ENCODE results near the gene ADGRV1. TPM values are rescaled to one million over a fixed set of nuclear protein-coding genes. Genes with fewer than 3 reads are reported as not detected.

Gene ADGRV1
- total RNA-seq, 1 experiment from 2014 or later = 64.8 TPM

GRCh38 chr5:90641528-90641927 is 82.9 kb downstream of the ADGRV1 start:
- Histone ChIP-seq H2BK5ac (ENCODE audit: insufficient read length, low read length) (no peak overlapping the region), H3K79me1 (ENCODE audit: insufficient read depth, low read depth, low read length, poor library complexity, severe bottlenecking) (no peaks in the 10 kb centered on the region), H3K56ac (ENCODE audit: insufficient read length, low read depth, low read length) (no peak overlapping the region), H3K9ac (ENCODE audit: extremely low read depth, insufficient read length, low read length) (no peak overlapping the region), H3K9me3 (ENCODE audit: control insufficient read depth, low read depth, low read length) (no peaks in the 10 kb centered on the region), H4K20me1 (ENCODE audit: control insufficient read depth, insufficient read depth, insufficient read length) (no peaks in the 10 kb centered on the region), H2BK15ac (ENCODE audit: low read depth, low read length) (no peak overlapping the region), H2AFZ (ENCODE audit: low read length) (no peak overlapping the region), H3K27me3 (ENCODE audit: insufficient read depth, low read length) (no peaks in the 10 kb centered on the region), H3K23me2 (ENCODE audit: insufficient read length, low read depth, low read length, poor library complexity, severe bottlenecking) (no peaks in the 10 kb centered on the region), H3K23ac (ENCODE audit: insufficient read length, low read depth, low read length) (no peak overlapping the region), H2BK120ac (ENCODE audit: low read depth, low read length, poor library complexity, severe bottlenecking) (no peak overlapping the region), H4K5ac (ENCODE audit: insufficient read length, low read depth, low read length) (no peak overlapping the region), H4K8ac (replicated peaks; ENCODE audit: insufficient read length, low read depth, low read length) (no peak overlapping the region), H3K18ac (ENCODE audit: insufficient read length, low read depth, low read length) (no peak overlapping the region), H3K4me2 (ENCODE audit: insufficient read depth, insufficient read length, low read length) (no peak overlapping the region), H3K27ac (ENCODE audit: insufficient read length, low read depth, low read length) (no peak overlapping the region), H3K79me2 (ENCODE audit: insufficient read depth, low read length) (no peaks in the 10 kb centered on the region), H4K91ac (ENCODE audit: insufficient read length, low read depth, low read length) (no peak overlapping the region), H3K4me1 (ENCODE audit: insufficient read depth, low read length) (peaks cover 3% of the 10 kb centered on the region; the same call in 1 of the 2 replicates), H3K14ac (ENCODE audit: insufficient read depth, low read length) (no peak overlapping the region), H3T11ph (ENCODE audit: low read length) (no peak overlapping the region), H2AK5ac (ENCODE audit: insufficient read length, low read length) (no peak overlapping the region), H2BK12ac (ENCODE audit: insufficient read length, low read depth, low read length) (no peak overlapping the region), H2BK20ac (ENCODE audit: low read depth, low read length, poor library complexity, severe bottlenecking) (no peak overlapping the region), H3K4ac (ENCODE audit: low read depth, low read length) (no peak overlapping the region)
- Mint-ChIP-seq H3K36me3 (ENCODE audit: insufficient read depth in 1 of 3, low read depth in 3 of 3) (peaks cover 3 to 19% (median 18%) of the 10 kb centered on the region in 3 experiments; a peak in 6 of 7 replicates), H3K4me1 (peaks cover 9 to 18% of the 10 kb centered on the region in 2 experiments), H3K9me3 (no peaks in the 10 kb centered on the region), H3K4me3 (no peak overlapping the region), H3K27ac (no peak overlapping the region), H3K27me3 (ENCODE audit: low read depth) (no peaks in the 10 kb centered on the region)
- TF ChIP-seq CTCF (conservative IDR thresholded peaks at IDR 0.05) = no peak
- whole genome bisulfite sequencing (ENCODE audit: extremely low coverage, insufficient read length, low lambda C conversion rate) = no CpG with 5 or more reads among the region's 3 CpGs
- DNase-seq = no peak

Measured in H9 (cell line).